Subcutaneous abdominal adipose tissue (tissue), 5 donors: ENCODE data around the gene PTGES.
"Not testable (repeated sequence)": the region's sequence is repeated elsewhere in the genome, so short reads cannot be mapped to it uniquely, and the experiment has no call there.

Experiments used
- H3K27ac ChIP-seq: one replicate; pipeline ENCODE4 v1.7.0; 2013; ENCODE audit warnings: low read depth, mild to moderate bottlenecking, inconsistent platforms, low read length, moderate library complexity
- H3K27me3 ChIP-seq, 5 donors: one replicate each; pipeline ENCODE4 v1.7.0; 2013; ENCODE audit warnings: low read length in 5 of 5, inconsistent platforms in 1 of 5; ENCODE audit not compliant: control insufficient read depth in 5 of 5, insufficient read depth in 4 of 5
- H3K36me3 ChIP-seq, 5 donors: one replicate each; pipeline ENCODE4 v1.7.0; 2013; ENCODE audit warnings: low read length in 5 of 5; ENCODE audit not compliant: control insufficient read depth in 5 of 5, insufficient read depth in 5 of 5
- H3K4me1 ChIP-seq, 5 donors: one replicate each; pipeline ENCODE4 v1.7.0; 2013; ENCODE audit warnings: low read length in 5 of 5, mild to moderate bottlenecking in 3 of 5, moderate library complexity in 1 of 5; ENCODE audit not compliant: control insufficient read depth in 5 of 5, insufficient read depth in 5 of 5
- H3K4me3 ChIP-seq, 5 donors: one replicate each; pipeline ENCODE4 v1.7.0; 2013; ENCODE audit warnings: low read length in 5 of 5, low read depth in 1 of 5
- H3K9ac ChIP-seq, 5 donors: one replicate each; pipeline ENCODE4 v1.7.0; 2013; ENCODE audit warnings: low read length in 5 of 5, mild to moderate bottlenecking in 4 of 5, moderate library complexity in 3 of 5
- H3K9me3 ChIP-seq, 5 donors: one replicate each; pipeline ENCODE4 v1.7.0; 2013; ENCODE audit warnings: low read length in 5 of 5; ENCODE audit not compliant: control insufficient read depth in 5 of 5
- donor health status: healthy.
- donor health status: healthy.
- donor health status: healthy.
- donor health status: healthy.
- donor health status: healthy.

Gene PTGES

DNA sequence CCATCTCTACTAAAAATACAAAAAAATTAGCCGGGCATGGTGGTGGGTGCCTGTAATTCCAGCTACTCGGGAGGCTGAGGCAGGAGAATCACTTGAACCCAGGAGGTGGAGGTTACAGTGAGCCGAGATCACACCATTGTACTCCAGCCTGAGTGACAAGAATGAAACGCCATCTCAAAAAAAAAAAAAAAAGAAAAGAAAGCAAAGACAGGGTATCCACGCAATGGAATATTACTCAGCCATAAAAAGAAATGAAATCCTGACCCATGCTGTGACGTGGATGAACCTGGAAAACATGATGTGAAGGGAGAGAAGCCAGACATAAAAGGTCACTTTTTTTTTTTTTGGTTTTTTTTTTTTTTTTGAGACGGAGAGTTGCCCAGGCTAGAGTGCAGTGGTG, 7.9 kb upstream of the PTGES start:
- H3K9me3 ChIP-seq, H3K4me3 ChIP-seq, H3K9ac ChIP-seq, H3K36me3 ChIP-seq: not testable (repeated sequence)
- peak overlapping the region; percentile 50 for H3K27ac ChIP-seq
- peaks cover 6 to 36% (median 27%) of the 10 kb centered on the region in 5 donors for H3K4me1 ChIP-seq
- H3K27me3 ChIP-seq, result peaks cover 0 to 11% (median 0%) of the 10 kb centered on the region in 5 donors

DNA sequence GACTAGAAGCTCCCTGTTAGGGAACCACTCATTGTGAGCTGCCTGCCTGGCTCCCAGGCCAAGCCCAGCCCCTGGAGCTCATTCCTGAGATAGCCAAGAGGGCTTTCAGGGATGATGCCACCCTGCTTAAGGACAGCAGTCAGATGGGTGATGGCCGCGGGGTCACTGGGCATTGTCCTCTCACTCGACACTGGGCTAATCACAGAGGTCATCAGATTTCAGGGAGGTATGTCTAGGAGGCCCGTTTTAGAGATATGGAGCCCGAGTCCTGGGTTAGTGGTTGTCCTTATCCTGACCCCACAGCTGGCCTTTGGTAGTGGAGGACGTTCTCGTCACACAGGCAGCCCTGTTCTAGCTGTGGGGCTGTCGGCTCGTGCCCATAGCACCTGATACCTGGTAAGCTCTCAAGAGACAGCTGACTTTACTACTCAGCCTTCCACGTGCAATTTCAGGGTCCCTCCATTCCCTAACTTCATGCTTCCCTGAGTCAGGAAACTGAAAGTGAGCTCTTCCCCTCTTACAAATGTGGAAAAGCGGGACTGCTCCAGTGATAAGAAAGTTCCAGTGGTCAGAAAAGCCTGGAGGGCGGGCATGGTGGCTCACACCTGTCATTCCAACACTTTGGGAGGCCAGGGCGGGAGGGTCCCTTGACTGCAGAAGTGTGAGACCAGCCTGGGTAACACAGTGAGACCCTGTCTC, 7.1 kb upstream of the PTGES start:
- no peak overlapping the region for H3K4me3 ChIP-seq
- H3K9ac ChIP-seq, result no peak overlapping the region
- no peaks in the 10 kb centered on the region for H3K9me3 ChIP-seq
- peak overlapping the region; percentile 21 for H3K27ac ChIP-seq
- peaks cover 0 to 11% (median 0%) of the 10 kb centered on the region in 5 donors for H3K27me3 ChIP-seq
- no peaks in the 10 kb centered on the region for H3K36me3 ChIP-seq
- peaks cover 6 to 36% (median 27%) of the 10 kb centered on the region in 5 donors for H3K4me1 ChIP-seq

DNA sequence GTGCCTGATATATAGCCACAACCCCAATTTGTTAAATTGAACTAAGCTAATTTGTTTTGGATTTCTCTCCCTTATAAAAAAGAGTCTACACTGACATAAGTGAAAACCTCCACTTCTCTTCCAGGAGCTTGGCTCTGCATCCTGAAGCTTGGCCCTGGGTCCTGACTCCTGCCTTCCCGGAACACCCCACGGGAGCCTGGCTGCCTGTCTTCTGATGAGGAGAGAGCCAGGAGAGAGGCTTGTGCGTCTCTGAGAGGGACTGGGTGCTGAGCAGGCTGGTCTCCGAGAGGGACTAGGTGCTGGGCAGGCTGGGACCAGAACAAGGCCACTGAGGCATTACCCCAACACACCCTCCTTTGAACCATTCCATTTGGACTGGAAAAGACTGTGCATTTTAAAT, 6.5 kb upstream of the PTGES start:
- Histone ChIP-seq H3K27ac (peak overlapping the region; percentile 21), H3K4me3 (no peak overlapping the region), H3K9me3 (no peaks in the 10 kb centered on the region)

DNA sequence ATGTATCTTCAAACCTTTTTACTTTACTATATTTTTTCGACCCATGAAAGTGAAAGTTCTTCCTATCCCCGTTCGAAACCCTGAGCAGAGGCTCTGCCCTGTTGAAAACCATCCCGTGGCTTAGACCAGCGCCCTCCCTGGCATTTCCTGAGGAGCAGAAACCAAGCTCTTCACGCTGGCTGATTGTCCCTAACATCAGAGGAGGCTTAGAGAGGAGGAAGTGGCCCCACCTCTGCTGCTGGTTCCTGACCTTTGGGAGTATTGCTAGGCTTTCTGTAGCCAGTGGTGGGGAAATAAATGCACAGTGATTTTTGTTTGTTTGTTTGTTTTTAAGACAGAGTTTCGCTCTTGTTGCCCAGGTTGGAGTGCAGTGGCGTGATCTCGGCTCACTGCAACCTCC, 4.2 kb upstream of the PTGES start:
- no peaks in the 10 kb centered on the region for H3K36me3 ChIP-seq
- H3K4me3 ChIP-seq, result no peak overlapping the region
- no peaks in the 10 kb centered on the region for H3K9me3 ChIP-seq
- no peak overlapping the region for H3K27ac ChIP-seq
- H3K27me3 ChIP-seq, result peaks cover 7 to 29% (median 12%) of the 10 kb centered on the region in 5 donors
- no peak overlapping the region for H3K9ac ChIP-seq
- peaks cover 8 to 36% (median 22%) of the 10 kb centered on the region in 5 donors for H3K4me1 ChIP-seq

More for the DNA sequence above, 6.5 kb upstream of the PTGES start:
- peaks cover 6 to 36% (median 27%) of the 10 kb centered on the region in 5 donors for H3K4me1 ChIP-seq
- peaks cover 0 to 11% (median 0%) of the 10 kb centered on the region in 5 donors for H3K27me3 ChIP-seq
- no peaks in the 10 kb centered on the region for H3K36me3 ChIP-seq
- H3K9ac ChIP-seq, result no peak overlapping the region

DNA sequence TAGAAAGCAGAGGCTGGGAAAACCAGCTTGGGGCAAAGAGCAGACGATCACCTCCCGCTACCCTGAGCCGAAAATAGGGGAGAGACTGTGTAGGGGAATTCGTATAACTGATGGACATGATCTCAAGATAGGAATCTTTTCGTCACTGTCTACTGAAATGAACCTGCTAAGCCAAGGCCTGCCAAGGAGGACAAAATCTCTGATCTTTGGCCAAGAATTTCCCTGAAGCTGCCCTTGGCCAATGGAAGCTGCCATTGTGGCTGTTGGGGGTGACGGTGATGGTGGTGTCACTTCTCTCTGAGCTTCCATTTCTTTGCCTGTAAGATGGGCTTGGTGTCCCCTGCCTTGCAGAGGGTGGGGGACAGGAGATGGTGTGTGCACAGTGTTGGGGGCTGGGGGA, 3.3 kb upstream of the PTGES start:
- H3K9ac ChIP-seq, result no peak overlapping the region
- peaks cover 2 to 33% (median 20%) of the 10 kb centered on the region in 5 donors for H3K4me1 ChIP-seq
- H3K36me3 ChIP-seq, result no peaks in the 10 kb centered on the region
- H3K9me3 ChIP-seq, result no peaks in the 10 kb centered on the region
- H3K4me3 ChIP-seq, result no peak overlapping the region
- H3K27ac ChIP-seq, result no peak overlapping the region
- H3K27me3 ChIP-seq, result peaks cover 12 to 28% (median 18%) of the 10 kb centered on the region in 5 donors

DNA sequence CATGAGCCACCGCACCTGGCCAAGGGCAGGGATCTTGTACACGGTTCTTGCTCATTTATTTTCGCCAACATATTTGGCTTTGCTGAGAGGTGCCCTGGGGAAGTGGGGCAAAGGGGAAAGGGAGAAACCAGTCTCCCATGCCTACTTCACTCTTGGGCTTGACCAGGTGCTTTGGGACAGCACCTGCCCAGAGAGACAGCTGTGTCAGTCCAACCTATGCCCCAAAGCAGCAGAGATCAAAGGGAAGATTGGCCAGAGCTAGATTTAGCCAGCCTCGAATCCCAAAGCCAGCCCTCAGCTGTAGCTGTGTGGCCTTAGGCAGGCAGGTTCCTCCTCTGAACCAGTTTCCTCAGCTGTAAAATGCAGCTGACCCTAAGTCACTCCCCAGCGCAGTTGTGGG, 2.3 kb upstream of the PTGES start:
- Histone ChIP-seq H3K9me3 (no peaks in the 10 kb centered on the region), H3K27ac (no peak overlapping the region), H3K9ac (no peak overlapping the region), H3K4me1 (peaks cover 2 to 32% (median 20%) of the 10 kb centered on the region in 5 donors), H3K36me3 (no peaks in the 10 kb centered on the region), H3K4me3 (no peak overlapping the region), H3K27me3 (peaks cover 12 to 33% (median 25%) of the 10 kb centered on the region in 5 donors)

DNA sequence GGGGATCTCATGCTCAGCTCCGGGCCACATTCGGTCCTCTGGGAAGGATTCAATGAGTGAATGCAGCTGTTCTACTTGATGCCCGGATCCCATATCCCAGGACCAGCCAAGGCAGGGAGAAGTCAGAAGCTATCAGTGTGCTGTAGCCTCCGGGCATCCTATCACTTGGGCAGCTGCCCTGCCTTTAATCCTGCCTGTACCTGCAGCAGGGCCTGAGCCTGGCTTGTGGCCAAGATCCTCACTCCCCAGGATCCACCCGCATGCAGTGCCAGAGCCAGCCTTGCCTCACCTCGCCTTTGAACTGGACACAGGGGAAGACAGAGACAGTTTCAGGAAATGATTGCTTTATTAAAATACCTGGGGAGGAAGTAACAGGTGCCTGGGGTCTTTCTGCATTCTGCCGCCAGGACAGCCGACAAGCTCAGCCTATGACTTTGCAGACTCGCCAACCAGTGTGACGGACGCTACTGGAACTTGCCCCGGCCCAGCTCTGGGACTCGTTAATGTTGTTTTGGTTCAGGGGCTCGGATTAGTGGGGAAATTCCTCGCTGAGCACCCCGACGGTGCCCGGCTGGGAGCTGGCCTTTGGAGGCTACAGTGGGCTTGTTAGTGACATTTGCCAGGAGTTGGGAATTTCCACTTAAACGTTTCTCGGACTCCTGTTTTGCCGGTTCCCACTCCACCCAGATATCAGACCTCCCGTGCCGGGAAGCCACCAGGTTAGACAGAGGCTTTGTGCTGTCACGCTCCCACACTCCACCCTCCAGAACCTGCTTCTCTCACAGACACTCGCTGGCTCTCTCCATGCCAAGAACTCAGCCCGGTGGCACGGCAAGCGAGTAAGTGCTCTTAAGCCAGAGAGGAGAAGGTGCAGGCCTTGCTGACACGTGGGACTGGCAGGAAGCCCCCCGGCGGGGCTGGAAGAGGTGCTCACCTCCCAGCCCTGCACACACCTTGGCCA, 721 bp downstream of the PTGES start:
- peak overlapping the region; percentile 23 for H3K27ac ChIP-seq

DNA sequence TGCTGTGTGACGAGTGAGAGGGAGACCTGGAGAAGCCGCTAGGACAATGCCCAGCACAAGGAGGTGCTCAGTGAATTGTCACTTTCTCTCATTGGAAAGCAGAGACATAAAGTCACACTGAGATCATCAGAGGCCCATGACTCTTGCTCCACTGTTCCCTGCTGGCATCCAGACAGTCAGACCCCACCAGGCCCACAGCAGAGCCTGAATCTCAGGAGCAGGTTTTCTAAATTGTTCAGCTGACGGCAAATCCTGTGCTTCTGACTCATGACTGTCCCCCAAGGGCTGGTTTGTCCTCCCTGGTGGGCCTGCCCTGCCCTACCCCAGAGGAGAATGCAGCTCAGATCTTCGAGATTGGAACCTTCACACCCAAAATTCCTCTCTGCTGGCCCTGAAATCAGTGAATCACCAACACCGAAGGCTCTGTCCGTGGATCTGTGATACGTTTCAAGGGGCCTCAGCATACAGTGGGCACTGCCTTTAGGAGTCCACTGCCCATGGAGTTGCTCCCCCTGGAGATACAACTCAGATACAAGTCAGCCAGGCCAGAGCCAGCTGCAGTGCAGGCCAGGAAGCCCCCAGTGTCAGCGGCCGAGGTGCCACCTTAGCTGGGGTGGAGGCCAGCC, 2.7 kb downstream of the PTGES start:
- Histone ChIP-seq H3K9me3 (no peaks in the 10 kb centered on the region), H3K27ac (peak overlapping the region; percentile 10), H3K4me1 (peaks cover 2 to 19% (median 16%) of the 10 kb centered on the region in 5 donors), H3K4me3 (no peak overlapping the region), H3K36me3 (no peaks in the 10 kb centered on the region), H3K9ac (no peak overlapping the region), H3K27me3 (peaks cover 12 to 30% (median 28%) of the 10 kb centered on the region in 5 donors)

More for the DNA sequence above, 721 bp downstream of the PTGES start:
- H3K9me3 ChIP-seq, result no peaks in the 10 kb centered on the region
- no peaks in the 10 kb centered on the region for H3K36me3 ChIP-seq
- H3K9ac ChIP-seq, result peak overlapping the region in 4 of 5 donors; percentile 2 to 68 (median 32)
- H3K27me3 ChIP-seq, result peaks cover 12 to 31% (median 28%) of the 10 kb centered on the region in 5 donors
- H3K4me1 ChIP-seq, result peaks cover 2 to 22% (median 16%) of the 10 kb centered on the region in 5 donors
- peak overlapping the region; percentile 33 to 73 (median 63) for H3K4me3 ChIP-seq

DNA sequence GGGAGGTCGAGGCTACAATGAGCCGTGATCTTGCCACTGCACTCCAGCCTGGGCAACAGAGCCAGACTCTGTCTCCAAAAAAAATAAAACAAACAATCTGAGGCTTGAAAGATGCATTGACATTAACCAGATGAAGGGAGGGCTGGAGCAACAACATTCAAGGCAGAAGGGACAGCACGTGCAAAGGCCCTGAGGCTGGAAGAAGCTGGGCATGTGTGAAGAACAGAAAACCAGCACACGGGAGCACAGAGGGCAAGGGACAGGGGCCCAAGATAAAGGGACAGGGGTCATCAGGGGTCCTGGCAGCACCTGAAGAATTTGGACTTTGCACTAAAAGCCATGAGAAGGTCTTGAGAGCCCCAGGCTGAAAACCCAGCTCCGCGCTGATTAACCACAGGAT, 3.3 kb downstream of the PTGES start:
- Histone ChIP-seq H3K9me3 (no peaks in the 10 kb centered on the region), H3K27ac (no peak overlapping the region), H3K27me3 (peaks cover 12 to 30% (median 28%) of the 10 kb centered on the region in 5 donors), H3K9ac (no peak overlapping the region), H3K4me1 (peaks cover 2 to 19% (median 16%) of the 10 kb centered on the region in 5 donors), H3K36me3 (no peaks in the 10 kb centered on the region), H3K4me3 (no peak overlapping the region)
